Stimulated activated CD8-positive, alpha-beta memory T cell treated with anti-CD3 and anti-CD28 coated beads, Interleukin-15, amount 100 ng/mL, for 1 hour (primary cell): ENCODE results near the gene RAI1.

Experiments used
- DNase-seq: peaks from one replicate; pipeline ENCODE4 v3.0.0-alpha.2; 2020; ENCODE audit warnings: low read depth

Gene RAI1

DNA sequence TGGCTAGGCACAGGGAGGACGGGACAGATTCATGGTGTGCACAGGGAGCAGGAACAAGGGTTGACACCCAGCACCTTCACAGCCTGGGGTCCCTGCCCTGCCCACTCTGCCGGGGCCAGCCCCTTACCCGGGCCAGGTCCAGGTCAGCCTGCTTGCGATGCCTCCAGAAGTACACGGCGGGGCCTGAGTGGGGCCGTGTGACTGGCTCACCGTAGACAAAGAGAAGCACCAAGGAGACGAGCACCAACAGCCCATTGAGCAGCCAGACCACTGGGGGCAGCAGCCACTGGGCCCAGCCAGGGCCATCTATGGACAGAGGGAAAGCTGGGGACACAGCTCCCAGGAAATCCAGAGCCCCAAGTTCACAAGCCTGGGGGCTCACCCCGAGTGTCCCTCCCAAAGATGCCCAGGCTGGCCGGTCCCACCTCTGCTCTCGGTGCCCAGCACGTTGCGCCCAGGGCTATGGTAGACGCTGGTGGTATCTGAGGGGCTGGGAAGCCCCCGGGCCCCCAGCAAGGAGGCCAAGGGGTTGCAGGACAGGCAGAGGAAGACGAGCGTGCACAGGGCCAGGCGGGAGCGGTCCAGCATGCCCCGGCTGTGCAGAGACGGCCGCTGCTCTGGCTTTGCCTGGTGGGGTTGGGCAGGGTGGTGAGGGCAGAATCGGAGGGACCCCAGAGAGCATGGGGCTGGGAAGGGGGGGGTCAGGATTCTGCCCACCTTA, 135.7 kb downstream of the RAI1 start:
- DNase-seq: no peak

DNA sequence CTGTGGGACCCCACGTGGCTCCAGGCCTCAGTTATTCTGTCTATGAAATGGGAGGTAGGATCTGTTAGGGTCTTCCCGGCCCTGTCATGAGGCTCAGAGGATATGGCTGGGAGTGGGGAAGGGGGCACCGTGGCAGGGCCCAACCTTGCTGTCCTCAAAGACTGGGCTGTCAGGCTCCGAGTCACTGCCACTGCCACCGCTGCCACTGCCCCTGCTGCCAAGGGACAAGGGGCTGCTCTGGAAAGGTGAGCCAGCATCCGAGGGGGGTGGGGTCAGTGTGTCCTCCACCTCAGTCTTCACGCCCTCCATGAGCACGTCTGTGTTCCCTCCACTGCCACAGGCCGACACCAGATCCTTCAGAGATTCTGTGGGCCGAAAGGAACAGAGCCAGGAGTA, 136.3 kb downstream of the RAI1 start:
- no peak for DNase-seq

DNA sequence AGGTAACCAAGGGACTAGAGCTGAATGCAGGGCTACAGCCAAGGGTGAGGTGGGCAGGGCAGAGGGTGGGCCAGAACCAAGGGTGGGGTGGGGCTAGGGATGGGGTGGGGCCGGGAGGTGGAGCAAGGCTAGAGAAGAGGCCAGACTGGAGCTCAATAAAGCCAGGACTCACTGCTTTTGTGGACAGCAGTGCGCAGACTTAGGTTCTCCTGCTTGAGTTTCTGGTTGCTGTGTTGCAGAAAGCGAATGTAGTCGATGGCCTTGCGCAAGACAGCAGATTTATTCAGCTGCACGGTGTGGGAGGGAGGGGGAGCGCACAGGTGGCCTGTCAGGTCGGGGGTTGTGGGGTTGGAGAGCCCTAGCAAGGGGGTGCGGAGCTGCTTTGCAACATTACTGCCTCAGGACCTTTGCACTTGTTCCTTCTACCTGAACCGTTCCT, 136.8 kb downstream of the RAI1 start:
- no peak for DNase-seq

DNA sequence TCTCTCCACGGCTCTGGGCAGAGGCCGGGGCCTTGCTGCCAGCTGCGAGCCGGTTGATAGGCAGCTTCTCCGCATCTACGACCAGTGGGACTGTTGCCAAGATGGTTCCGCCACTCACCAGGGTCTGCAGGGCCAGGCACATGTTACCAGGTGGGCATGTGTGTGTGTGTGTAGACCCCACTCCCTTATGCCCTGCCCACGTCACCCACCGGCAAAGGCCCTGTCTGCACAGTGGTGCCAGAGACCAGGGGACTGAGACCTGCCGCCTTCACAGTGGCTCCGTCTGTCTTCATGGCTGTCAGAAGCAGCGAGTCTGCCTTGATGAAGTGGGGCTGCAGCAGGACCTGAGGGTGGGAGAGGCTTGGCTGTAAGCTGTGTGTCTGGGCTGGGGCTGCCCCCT, 137.9 kb downstream of the RAI1 start:
- DNase-seq: no peak

DNA sequence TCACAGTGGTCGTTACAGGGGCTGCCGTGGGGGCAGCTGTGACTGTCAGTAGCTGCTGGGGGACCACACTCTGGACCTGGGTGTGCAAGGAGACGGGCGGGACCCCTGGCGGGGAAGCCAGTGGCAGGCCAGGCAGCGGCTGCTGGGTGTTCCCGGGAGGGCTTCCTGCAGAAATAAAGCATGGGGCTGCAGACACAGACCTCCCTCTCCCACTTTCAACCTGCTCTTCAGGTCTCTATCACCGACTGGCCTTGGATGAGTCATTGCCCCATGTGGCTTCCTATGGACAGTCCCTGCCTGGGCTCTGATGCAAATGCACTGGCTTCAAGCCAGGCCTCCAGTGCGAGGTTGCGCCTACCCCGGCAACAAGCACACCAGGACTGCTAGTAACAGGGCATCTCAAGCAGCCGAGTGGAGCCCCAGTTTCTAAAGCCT, 138.3 kb downstream of the RAI1 start:
- DNase-seq: no peak

DNA sequence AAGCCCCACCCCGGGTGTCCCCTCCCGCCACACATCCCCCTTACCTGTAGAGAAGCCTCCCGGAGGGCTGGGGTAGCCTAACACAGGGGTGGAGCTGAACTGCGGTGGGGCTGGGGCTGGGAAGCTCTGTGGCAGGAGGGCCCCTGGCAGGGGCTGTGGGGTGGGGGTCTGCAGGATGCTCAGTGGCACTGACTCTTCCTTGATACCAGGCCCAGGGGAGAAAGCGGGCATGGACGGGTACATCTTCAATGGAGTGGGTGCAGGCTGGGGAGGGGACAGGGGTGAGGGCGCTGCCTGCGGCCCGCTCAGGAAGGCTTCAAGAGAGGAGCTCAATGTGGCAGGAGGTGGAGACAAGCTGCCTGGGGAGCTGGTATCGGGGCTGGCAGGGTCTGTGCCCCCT, 138.8 kb downstream of the RAI1 start:
- DNase-seq: no peak

DNA sequence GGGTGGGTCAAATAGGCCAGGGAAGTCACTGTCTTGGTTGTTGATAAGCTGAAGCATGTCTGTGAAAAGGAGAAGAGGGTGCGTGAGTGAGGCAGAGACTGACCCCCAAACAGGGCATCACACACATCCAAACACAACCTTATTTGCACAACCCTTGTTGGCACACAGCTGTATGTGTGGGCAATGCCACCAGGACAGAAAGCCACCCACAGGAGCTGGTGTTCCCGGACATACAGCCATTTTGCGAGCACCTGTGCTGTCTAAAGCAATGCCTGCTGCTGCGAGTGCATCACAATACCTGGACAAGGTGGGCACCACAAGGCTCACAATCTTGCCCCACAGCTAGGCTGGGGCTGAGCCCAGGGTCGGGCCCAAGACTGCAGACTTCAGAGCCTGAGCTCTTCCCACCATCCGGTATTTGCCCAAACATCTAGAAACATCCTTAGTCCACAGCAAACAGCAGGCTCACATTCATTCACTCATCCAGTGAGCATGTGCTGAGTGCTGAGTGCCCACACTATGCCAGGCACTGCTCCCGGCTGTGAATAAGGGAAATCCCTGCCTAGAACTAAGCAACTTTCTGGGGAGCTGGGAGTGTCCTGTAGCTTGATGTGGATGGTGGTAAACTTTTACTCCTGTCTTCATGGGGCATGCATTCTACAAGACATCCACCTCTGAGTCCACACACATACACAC, 139.4 kb downstream of the RAI1 start:
- no peak for DNase-seq

DNA sequence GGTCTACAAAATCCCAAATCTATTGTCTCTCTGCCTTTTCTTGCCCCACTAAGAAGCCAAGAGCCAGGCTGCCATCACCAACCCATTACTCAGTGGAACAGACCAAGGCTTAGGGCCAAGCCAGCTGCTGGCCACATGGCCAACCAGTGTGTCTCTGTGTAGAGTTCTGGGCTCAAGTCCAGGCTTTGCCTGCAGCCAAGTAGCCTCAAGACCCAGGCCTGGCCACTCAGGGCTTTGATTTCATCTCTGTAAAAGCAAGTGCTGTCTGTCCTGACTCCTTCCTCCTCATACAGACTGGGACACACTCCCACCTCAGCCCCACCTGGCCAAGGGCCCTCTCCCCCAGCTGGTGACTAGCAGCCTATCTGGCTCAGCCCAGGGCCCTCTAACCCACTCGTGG, 140.9 kb downstream of the RAI1 start:
- no peak for DNase-seq

DNA sequence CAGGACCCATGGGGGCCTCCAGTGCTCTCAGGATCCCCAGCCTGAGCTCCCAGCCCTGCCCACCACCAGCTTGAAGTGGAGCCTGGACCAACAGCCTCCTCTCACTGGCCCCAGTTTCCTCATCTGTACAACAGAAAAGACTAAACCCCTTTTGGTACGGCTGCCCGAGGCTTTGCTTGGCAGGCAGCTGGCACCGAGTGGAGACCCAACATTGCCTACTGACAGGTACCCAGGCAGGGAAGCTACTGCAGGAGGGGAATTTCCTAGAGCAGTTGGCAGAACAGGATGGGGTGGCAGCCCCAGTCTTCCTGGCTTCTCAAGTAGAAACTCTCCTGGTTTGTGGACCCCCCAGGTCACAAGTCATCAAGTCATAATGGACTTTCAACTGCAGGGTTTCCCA, 141.4 kb downstream of the RAI1 start:
- DNase-seq: no peak

DNA sequence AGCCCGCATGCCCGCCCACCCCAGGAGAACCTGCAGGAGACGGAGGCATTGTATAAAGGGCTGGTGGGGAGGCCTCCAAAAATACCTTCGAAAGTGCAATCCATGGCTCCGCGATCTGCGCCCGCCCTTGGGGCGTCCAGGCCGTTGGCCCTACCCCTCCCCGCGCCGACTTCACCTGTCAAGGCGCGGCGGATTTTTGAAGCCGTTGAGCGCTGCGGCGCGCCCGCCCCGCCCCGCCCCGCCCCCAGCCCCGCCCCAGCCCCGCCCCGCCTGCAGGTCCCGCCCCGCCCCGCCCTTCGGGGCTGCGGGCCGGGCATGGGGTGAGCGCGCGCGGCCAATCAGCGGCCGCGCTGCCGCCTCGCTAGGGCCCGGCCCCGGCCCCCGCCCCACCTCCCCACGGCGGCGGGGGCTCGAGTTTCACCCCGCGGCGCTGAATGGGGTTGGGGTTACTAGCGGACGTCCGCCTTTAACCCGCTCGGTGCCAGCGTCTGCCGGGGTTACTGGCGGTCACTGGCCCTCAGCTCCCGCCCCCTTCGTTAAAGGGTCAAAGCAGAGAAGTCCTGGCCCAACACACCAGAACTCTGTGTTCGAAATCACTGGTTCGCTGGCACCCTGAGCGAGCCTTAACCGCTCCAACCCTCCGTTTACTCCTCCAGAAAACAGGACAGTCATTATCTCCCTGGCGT, 142.3 kb downstream of the RAI1 start:
- DNase-seq: no peak

DNA sequence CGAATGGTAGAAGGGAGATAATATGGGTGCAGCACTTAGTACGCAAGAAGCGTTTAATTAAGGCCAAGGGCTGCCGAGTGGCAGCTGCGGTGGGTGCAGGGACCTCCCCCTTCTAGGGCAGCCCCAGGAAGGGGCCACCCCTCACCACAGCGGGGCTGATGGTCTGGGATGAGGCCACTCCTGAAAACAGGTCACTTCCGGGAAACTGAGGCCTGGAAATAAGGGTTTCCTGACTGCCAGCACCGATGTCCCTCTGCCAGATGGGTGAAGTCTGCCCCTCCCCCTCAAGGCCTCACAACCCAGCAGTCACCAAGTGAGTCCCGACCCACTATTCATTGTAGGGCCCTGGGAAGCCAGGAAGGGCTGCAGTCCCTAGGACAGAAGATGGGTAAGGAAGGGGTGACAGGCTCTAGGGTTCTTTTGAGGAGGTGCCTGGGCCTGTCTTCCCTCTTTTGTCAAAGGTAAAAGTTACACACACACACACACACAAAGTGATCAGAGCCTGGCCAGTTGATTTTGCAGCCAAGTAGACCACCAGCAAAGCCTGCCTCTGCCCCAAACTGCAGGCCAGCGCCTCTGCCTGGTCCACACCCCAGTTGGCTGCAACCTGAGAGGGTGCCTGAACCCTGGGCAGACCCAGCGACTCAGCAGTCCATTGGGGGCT, 143.0 kb downstream of the RAI1 start:
- no peak for DNase-seq

DNA sequence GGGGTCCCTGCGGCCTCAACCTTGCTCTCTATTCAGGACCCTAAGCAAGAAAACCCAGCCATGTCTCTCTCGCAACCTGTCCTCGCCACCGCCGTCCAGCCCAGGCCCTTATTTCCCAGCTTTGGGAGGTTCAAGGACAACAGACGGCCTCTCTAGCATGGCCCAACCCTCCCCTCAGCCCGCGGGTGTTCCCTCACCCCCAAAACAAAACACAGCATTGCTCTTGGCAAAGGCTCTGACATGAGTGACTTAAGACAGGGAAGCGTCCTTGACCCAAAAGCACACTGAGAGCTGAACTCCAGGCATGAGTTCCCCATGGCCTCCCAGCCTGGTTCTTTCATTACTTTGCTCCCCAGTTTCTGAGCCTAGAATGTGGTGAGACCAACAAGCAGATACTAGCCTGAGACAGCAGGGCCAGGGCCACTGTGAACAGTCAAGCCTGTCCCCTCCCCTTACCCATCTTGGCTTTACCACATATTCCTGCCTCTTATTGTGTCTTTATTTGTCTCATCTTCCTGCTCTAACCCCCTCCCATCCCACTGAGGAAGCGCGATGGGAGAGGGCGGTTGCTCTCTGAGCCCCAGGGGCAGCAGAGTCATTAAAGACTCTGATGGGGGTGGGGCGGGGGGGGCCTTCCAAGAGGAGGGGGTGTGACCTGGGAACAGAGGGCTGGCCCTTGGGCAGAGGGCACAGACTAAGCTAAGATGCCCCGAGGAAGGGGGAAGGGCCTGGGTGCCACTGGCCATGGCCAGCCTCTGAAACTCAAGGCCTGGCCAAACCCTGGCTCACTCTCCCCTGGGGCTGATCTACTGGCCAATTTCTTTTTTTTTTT, 143.7 kb downstream of the RAI1 start:
- DNase-seq: no peak

DNA sequence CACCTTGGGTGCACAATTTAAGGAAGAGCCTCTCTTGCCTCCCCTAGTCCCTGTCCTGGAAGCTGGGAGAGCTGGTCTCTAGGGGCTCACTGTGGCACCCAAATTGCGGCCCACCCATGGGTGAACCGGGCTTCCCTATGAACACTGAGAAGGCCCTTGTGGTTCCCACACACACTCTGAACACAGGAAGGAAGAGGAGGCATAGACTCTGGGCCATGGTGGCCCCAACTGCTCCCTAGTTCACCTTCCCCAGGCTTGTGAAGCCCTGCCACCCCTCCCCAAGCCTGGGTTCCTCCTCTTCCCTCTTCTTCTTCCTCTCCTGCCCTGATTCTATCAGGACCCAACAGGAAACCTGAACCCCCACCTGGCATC, 145.1 kb downstream of the RAI1 start:
- DNase-seq: no peak

DNA sequence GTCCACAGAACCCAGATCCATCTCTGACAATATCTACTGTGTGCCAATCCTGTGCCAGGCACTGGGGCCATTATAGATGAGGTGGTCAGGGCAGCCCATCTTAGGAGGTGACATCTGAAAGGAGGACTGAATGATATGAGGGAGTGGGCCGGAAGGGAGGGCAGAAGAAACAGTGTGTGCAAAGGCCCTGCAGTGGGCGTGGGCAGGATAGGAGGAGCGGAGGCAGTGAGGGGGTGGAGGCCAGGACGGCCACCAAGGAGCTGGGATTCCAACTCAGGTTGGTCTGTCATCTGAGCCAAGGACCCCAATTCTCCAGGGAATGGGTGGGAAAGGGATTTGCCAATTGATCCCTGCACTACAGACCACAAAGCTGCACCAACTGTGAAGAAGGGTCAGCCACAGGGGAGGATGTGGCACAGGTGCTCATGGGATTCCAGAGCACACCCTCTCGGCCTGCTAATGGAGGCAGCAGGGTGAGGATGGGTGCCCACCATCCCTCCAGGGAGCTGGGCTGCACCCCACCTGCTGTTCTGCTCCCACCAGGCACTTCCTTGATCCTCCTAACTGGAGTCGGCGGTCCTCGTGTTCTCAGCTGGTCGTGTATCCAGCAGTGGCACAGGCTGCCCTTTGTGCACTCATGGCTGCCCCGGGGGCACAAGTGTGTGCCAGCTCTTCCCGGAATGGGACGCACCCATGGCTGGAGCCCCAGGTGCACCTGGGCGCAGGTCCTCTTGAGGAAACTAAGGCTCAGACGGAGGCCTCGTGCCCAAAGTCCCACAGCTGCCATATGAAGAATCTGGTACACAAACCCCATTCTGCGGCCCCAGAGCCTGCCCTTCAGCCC, 145.9 kb downstream of the RAI1 start:
- no peak for DNase-seq

DNA sequence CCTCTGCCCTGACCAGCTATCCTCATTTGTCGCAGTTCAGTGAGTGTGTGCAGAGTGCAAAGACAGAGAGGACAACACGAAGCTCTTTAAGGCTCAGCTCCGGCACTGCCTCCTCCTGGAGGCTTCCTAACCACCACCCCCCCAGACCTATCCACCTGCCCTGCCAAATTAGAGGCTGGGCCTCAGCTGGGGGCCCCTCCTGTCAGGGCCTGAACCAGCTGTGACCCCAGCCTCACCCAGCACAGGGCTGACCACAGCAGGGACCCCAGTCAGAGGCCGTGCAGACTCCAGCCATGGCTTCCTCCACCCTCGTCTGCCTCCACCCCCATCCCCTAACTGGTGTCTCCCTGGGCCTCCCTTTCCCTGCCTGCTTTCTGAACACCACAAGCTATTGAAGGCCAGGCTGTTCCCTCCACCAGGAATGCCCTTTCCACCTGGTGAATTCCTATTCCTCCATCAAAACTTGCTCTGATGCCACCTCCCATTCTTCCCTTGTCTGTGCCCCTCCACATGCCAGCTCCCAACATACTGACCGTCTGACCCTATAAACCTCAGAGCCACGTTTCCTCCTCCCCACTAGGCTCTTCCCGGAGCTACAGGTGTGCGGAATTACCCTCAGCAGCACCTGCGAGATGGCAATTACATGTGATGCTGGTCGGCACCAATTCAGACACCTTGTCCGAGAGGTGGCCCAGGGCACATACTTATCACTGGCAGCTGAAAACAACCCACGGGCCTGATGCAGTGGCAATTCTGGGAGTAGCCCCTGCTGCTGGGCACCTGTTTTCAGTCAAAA, 146.8 kb downstream of the RAI1 start:
- DNase-seq: no peak

DNA sequence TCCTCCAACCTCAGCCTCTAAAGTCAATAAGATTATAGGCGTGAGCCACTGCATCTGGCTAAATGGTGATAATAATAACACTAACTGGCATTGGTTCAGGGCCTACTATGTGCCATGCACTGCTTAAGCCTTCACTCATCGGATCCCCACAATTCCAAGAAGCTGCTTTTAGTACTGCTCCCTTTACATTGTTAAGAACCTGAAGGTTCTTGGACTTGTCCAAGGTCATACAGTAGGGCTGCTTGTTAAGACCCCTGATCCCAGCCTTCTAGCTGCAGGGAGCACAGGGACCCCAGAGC, 149.0 kb downstream of the RAI1 start:
- DNase-seq: no peak

DNA sequence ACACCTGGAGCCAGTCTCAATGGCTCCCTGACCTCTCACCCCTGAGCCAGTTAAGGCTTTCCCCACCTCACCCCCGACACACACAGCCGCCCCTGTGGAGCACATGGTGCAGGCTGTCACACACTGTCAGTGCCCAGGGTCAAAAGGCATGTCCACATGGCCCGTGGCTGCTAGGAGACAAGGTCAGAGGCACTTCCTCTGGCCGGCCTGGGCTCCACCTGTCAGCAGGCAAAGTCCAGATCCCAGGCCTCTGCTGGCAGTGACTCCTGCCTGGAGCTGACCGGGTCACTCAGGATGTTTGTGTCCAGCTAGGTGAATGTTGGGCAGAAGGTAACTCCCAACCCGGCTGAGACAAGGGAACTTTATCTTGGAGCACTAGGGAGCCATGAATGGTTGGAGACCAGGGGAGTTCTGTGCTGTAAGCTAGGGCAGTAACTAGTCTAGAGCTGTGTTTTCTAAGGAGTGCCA, 149.5 kb downstream of the RAI1 start:
- no peak for DNase-seq

DNA sequence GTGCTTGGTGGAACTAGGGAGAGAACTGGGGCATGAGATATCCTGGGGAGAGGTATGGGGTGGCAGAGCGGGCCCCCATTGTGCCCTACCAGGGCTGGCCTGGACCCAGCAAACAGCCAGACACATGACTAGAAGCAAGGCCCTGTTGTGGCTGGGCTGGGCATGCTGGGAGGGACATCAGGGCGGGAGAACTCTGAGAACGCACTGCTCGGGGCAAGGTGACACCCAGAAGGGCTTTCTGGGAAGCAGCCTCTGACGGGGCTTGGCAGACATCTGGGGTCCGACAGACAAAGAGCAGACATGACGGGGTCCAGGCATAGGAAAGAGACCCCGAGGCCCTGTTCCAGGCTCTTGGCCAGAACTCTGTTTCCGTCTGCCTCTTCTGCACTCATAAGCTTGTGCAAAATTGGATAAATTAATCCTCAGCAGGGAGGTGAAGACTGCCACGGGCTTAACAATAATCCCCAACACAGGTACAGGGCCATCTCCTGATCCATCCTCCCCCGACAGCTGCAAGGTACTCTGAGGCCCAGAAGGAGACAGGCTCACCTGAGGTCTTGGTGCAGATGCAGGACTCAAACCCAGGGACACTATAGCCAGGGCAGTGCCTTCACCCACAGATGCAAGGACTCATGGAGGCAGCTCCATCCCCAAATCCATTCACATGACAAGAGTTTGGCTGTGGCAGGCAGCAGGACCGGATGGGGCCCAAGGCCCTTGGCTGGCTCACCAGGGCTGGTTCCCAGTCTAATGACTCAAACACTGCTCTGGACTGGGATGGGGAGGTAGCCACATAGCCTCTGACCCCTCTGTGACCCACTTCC, 150.2 kb downstream of the RAI1 start:
- no peak for DNase-seq

DNA sequence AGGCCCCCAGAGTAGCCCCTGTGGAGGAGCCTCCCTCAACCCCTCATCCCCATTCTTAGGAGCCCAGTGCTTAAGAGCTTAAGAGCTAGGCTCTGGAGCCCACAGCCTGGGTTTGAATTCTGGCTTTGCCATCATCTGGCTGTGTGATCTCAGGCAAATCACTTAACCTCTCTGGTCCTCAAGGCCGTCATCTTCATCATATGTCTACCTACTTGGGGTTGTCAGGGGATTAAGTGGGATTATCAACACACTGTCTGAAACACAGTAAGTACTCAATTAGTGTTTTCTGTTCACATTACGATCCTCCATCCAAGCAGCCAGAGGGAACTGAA, 150.7 kb downstream of the RAI1 start:
- DNase-seq: no peak
